ENCODE measurements around the gene UNC13C. TPM values are rescaled to one million over a fixed set of nuclear protein-coding genes. Genes with fewer than 3 reads are reported as not detected.
"Not testable (repeated sequence)": the region's sequence is repeated elsewhere in the genome, so short reads cannot be mapped to it uniquely, and the experiment has no call there.

UNC13C gene
- total RNA-seq, 1 donor from 2014 or later: 18.8 TPM

DNA sequence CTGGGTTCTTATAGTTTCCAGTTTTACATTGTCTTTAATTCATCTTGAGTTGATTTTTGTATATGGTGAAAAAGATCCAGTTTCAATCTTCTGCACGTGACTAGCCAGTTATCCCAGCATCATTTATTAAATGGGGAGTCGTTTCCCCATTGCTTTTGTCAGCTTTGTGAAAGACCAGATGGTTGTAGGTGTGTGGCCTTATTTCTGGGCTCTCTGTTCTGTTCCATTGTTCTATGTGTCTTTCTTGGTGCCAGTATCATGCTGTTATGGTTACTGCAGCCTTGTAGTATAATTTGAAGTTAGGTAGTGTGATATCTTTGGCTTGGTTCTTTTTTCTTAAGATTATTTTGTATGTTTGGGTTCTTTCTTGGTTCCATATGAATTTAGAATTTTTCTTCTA lies 432.2 kb downstream of the UNC13C start:
- FAIRE-seq: no peak
- no peak for DNase-seq (ENCODE audit: low spot score in 2 of 2)

DNA sequence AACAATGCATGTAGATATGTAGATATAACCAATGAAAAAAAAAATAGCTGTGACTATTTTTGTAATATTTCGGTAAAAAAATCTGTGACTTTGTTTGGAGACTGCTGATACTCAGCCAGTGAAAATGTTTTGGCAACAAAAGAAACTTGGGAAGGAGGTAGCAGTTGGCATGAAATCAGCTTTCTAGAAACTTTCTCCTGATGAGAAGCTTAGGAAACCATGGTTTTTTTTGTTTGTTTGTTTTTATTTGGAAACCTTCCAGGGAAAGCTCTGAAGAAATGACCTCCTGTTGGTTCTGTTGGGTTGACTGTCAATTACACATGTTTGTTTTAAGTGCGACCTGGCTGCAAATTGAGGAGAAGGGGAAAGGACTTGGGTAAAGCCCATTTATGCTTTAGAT lies 445.9 kb downstream of the UNC13C start:
- FAIRE-seq (no peak), DNase-seq (ENCODE audit: low spot score in 2 of 2) (no peak)

- no peak for FAIRE-seq
- no peak for DNase-seq (ENCODE audit: low spot score in 2 of 2)
These were observed 450.4 kb downstream of the UNC13C start for GRCh38 chr15:54428596-54428995.

- DNase-seq (ENCODE audit: low spot score in 2 of 2); FAIRE-seq: not testable (repeated sequence)
These were observed 472.0 kb downstream of the UNC13C start for GRCh38 chr15:54450288-54450687.

DNA sequence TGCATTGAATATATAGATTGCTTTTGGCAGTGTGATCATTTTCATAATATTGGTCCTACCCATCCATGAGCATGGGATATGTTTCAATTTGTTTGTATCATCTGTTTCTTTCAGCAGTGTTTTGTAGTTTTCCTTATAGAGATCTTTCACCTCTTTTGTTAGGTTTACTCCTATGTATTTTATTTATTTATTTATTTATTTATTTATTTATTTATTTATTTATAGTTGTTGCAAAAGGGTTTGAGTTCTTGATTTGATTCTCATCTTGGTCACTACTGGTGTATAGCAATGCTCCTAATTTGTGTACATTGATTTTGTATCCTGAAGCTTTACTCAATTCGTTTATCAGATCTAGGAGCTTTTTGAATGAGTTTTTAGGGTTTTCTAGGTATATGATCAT lies 478.2 kb downstream of the UNC13C start:
- FAIRE-seq: no peak
- DNase-seq (ENCODE audit: low spot score in 2 of 2): no peak

GRCh38 chr15:54462511-54462913 lies 484.3 kb downstream of the UNC13C start:
- DNase-seq (ENCODE audit: low spot score in 2 of 2) (no peak), FAIRE-seq (no peak)

DNA sequence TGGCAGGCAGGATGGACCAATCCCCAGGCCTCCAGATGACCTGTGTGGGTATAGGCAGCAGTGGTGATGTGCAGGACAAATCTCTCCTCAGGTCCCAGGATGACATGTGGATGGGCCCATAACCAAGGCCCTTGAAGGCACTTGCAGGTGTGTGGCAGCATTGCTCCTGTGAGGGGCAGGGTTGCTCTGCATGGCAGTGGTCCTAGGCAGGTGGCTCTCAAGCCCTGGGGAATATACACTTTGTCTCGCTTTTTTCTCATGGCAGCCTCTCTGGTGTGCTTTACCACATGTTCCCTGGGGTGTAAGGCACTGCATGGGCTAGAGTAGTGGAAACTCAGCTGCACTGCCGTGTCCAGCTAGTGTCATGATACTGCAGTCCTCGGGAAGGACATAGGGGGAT lies 503.6 kb downstream of the UNC13C start:
- no peak for DNase-seq (ENCODE audit: low spot score in 2 of 2)
- FAIRE-seq: no peak

GRCh38 chr15:54482251-54482650 lies 504.0 kb downstream of the UNC13C start:
- no peak for FAIRE-seq
- no peak for DNase-seq (ENCODE audit: low spot score in 2 of 2)

GRCh38 chr15:54500330-54500729 lies 522.1 kb downstream of the UNC13C start:
- DNase-seq (ENCODE audit: low spot score in 2 of 2) (no peak), FAIRE-seq (no peak)

DNA sequence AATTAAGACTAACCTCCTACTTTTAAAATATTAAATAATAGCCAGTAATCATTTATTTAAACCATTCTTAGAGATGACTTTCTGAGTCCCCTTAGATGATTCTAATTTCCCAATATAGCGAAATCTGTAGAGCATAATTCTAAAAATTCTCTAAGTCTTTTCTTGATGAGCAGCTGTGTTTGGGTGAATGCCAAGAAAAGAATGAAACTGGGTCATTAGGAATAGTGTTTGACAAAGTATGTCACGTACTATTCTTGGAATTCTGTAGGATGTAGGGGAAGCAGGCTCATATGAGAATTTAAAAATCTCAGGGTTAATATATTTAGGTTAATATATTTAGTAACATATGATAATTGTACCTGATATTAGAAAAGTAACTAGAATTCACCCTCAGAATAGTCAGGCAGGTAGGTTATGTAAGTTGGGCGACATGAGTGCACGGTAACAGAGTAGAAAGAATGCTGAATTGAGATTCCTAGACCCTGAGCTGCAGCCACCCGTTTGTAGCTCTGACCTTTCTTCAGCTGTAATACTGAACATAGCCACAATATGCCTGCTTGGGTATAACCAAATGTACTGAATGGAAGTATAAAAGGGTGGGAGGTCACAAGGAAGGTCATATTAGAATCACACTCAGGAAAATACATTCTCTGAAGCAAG lies 524.3 kb downstream of the UNC13C start:
- no peak for DNase-seq (ENCODE audit: low spot score in 2 of 2)
- FAIRE-seq: no peak

GRCh38 chr15:54504695-54505094 lies 526.5 kb downstream of the UNC13C start:
- no peak for DNase-seq (ENCODE audit: low spot score in 2 of 2)
- no peak for FAIRE-seq

DNA sequence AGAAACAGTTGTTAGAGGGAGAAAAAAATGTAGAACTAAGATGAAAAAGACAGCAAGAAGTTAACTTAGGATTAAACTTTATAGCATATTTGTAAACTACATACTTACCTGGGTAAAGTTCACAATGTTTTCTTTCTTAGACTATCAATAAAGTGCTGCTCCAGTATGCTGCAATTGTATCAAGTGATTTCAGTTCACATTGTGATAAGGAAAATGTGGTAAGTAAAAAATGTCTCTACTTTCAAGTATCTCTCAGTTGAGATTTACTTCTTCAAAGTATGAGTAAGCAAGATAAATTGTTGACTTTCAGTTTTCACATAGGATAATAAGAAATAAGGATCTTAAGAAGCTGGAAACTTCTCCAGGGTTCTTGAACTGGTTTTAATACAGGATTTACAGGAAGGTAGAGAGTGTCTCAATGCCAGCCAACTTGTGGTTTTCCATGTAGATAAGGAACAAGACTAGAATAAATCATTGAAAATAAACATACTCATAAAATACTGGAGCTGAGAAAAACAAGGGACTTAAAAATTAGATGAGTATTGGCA lies 528.8 kb downstream of the UNC13C start:
- DNase-seq (ENCODE audit: low spot score in 2 of 2): no peak
- FAIRE-seq: no peak

GRCh38 chr15:54514601-54515000 lies 536.4 kb downstream of the UNC13C start:
- DNase-seq (ENCODE audit: low spot score in 2 of 2): no peak
- FAIRE-seq: no peak

DNA sequence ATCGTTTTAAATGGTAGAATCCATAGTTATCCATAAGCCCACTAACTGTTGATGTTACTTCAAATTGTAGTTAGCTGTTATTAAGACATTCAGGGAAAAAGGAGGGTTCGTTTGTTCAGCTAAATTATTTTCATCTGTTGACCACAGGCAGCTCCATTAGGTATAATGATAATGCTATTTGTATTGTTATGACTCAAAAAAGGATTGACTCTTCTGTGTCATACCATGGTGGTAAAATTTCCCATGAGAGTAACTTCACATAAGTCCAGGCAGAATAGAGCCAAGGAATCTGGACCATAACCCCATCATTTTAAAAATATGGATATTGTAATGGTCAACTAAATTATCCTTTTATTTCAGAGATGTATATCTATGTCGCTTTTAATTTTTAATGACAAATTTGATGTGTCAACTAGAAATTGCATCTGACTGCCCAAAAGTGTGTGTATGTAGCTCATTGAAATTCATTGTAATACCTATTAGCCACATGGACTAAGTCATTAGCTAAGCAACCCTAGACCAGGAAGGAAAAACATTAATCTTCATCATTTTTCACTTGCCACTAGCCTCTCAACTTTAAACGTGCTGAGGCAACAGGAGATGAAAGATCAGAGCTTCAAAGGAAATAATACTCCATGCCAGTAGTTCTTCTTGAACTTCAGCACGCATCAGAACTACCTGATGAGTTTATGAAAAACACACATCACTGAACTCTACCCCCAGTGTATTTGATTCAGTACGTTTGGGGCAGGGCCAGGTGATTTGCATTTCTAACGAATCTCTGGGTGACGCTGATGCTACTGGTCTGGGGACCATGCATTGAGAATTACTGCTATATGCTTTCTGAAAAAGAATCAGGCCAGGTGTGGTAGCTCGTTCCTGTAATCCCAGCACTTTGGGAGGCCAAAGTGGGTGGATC lies 537.7 kb downstream of the UNC13C start:
- DNase-seq (ENCODE audit: low spot score in 2 of 2) (no peak), FAIRE-seq (no peak)

GRCh38 chr15:54517366-54517765 lies 539.1 kb downstream of the UNC13C start:
- FAIRE-seq: no peak
- no peak for DNase-seq (ENCODE audit: low spot score in 2 of 2)

DNA sequence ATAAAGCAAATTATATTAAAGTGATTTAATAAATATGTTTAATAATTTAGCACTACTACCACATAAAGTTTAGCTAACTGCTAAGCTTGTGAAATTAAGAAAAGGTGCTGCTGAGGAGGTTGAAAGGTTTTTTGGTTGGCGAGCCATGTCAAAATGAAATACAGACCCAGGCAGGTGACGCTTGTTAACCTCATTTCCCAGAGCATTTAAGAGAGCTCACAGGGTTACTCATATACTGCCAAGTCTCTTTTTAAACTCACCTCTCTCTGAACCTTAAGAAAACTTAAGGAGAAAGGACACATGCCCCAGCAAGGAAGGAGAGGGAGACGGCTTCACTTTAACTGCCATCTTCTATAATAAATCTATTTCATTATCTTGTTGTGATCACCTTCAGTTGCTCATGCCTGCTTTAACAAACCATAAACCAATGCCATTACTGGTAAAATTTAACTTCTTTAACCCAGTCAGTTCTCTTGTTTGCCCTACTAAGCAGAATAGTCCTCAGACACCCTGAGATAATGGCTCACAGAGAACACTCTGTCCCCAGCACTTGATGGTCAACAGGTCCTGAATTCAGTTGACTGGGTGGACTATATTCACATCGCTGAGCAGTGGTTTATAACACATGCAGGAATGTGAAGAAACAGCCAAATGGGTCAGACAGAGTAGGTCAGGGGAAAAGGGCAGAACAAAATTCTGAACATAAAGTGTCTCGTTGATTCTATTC lies 540.1 kb downstream of the UNC13C start:
- FAIRE-seq (no peak), DNase-seq (ENCODE audit: low spot score in 2 of 2) (no peak)

DNA sequence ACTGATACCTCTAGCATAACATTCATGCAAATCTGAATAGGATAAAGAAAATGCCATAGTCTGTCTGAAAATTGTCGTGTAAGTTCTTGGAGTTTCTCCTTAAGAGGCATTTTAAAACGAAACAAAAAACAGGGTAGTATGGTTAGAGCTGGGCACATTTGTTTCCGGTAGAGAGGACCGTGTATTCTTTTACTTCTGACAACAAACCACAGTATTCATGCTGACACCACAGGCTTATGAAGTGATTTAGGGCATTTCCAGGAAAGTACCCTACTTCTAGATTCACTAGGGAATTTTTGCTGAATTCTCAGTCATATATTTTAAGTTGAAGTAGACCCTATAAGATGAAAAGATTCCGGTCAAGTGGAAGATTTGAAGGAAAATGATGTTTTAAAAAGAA lies 541.3 kb downstream of the UNC13C start:
- FAIRE-seq: no peak

GRCh38 chr15:54520616-54521015 lies 542.4 kb downstream of the UNC13C start:
- FAIRE-seq: no peak
- DNase-seq (ENCODE audit: low spot score in 2 of 2): no peak

More for the DNA sequence above, 541.3 kb downstream of the UNC13C start:
- DNase-seq (ENCODE audit: low spot score in 2 of 2): no peak

DNA sequence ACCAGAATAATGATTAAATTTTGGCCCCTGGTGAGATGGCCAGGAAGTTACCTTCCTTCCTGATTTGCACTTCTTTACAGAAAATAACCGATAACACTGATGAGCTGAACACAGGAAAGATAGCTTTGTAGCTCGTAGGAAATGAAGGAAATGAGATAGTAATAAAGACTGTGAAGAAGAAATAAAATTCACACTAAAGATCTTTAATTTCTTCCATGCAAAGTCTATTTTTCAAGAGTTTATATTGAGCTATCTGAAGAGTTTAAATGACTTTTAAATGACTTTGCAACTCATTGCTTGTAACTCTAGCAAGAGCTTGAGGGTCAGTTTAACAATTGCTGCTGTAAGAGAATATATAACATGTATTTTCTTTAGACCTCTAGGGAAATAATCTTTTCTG lies 543.0 kb downstream of the UNC13C start:
- DNase-seq (ENCODE audit: low spot score in 2 of 2) (no peak), FAIRE-seq (no peak)

DNA sequence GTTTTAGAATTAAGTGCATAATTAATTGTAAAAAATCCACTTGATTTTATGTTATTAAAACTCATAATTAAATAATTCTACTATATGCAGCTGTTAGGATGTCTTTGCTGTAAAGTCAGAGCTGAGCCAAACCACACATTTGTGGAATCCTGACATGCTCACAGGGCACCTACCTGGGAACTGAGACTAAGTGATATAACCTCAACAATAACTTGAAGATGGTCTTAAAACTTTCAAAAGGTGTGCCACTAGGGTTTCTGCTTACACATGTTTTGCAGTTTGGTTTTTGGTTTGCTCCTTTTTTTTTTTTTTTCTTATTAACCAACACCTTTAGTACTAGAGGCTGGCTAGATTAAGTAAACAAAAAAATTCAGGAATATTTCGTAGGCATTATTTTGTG lies 549.8 kb downstream of the UNC13C start:
- DNase-seq (ENCODE audit: low spot score in 2 of 2) (no peak), FAIRE-seq (no peak)

DNA sequence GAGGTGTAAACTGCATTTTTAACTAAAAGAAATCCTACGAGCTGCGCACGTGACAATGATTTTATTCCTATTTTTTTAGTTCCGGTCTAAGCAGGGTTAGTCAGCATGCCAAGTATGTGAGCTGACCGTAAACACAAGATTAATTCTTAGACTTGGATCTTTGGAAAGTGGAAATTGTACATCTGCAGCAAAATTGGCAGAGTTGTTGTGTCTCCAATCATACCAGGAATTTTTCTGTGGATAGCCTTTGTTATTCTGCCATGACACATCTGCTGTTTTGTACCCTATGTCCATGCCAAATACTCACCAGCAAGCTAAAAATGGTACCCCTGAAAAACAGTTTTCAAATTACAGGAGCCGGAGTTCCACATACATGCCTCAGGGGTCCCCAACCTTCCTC lies 562.5 kb downstream of the UNC13C start:
- FAIRE-seq (no peak), DNase-seq (ENCODE audit: low spot score in 2 of 2) (no peak)

Data from frontal cortex (tissue), 4 donors.